GM12891 (cell line): Measurements from ENCODE around the gene ZNF24. TPM values are rescaled to one million over a fixed set of nuclear protein-coding genes. Genes with fewer than 3 reads are reported as not detected.
A peak's percentile ranks its signal among the peaks of the same experiment; 100 is the strongest.

Experiments
- DNase-seq: peaks from one replicate; pipeline ENCODE4 v3.0.0; 2011; ENCODE audit warnings: low spot score; ENCODE audit not compliant: insufficient read length
- FAIRE-seq: peaks from 2 replicates; lab custom pipeline; 2011; peaks lifted over from hg19 to GRCh38; lab: Jason Lieb, UNC
- PAX5 ChIP-seq: IDR thresholded peaks from 2 replicates; pipeline ENCODE4 v1.6.1; 2011; ENCODE audit warnings: low read length, moderate library complexity, mild to moderate bottlenecking; ENCODE audit not compliant: insufficient read depth, severe bottlenecking
- POLR2A ChIP-seq: IDR thresholded peaks from 2 replicates; pipeline ENCODE4 v1.6.1; 2011; ENCODE audit warnings: low read depth, low read length, control low read depth
- POLR2AphosphoS5 ChIP-seq: IDR thresholded peaks from 2 replicates; pipeline ENCODE4 v1.6.1; 2011; ENCODE audit warnings: low read depth, low read length, control low read depth
- POU2F2 ChIP-seq: IDR thresholded peaks from 2 replicates; pipeline ENCODE4 v1.6.1; 2011; ENCODE audit warnings: low read depth, mild to moderate bottlenecking, control low read depth, low read length, moderate library complexity
- SPI1 ChIP-seq: IDR thresholded peaks from 2 replicates; pipeline ENCODE4 v1.6.1; 2011; ENCODE audit warnings: low read depth, low read length, control low read depth
- TAF1 ChIP-seq: IDR thresholded peaks from 2 replicates; pipeline ENCODE4 v1.6.1; 2011; ENCODE audit warnings: low read depth, low read length, control low read depth
- polyA plus RNA-seq: library from polyadenylated mRNA; unstranded; fragments of >200 nt; gene quantifications from one replicate; pipeline ENCODE4 v1.2.1, GENCODE V29; 2012; ENCODE audit warnings: low read depth, missing spikeins, inconsistent platforms; ENCODE audit not compliant: missing spikeins

Gene ZNF24
- 14.6 TPM for polyA plus RNA-seq

DNA sequence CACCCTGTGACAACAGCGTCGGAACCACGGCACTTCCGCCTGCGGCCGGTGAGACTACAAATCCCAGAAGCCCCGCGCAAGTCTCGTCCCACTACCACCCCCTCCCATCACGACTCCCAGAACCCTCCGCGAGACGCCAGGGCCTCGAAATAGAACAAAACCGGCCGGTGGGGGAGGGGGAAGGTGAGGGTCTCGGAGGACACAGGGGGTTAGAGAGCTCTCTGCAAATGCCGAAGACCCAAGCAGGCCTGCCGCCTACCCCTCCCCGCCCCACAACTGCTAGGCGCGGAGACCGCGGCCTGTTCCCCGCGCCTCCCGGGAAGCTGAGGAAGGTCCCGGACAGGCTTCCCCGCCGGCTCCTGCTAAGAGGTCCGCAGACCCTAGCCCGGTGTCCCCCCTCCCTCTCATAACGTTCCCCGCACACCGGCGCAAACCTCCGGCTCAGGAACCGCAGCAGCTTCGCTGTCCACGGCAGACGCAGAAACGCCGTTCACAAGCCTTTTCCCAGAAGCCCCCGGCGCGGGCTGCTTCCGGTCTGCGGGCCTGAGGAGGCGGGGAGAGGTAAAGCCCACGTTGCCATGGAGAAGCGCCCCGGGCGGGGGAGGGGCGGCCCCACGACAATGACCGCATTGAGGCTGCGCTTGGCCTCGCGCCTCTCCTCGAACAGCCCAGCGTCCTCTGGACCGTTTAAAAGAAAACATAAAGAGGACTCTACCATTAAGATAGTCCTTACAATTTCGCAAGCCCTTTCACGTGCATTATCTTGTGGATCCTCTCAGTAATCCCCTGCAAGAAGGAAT is at the start of gene ZNF24:
TSS of gene ZNF24 (minus strand) at position 485 of the 800 bp plus-strand sequence. CDS start 3,770 bp downstream, outside the sequence.
- peak; percentile 87 for FAIRE-seq
- peak; percentile 88 for DNase-seq
- TF ChIP-seq PAX5 (no peak), POLR2A (peak; percentile 86), SPI1 (peak; percentile 67), TAF1 (no peak), POLR2AphosphoS5 (peak; percentile 91), POU2F2 (peak; percentile 59)

DNA sequence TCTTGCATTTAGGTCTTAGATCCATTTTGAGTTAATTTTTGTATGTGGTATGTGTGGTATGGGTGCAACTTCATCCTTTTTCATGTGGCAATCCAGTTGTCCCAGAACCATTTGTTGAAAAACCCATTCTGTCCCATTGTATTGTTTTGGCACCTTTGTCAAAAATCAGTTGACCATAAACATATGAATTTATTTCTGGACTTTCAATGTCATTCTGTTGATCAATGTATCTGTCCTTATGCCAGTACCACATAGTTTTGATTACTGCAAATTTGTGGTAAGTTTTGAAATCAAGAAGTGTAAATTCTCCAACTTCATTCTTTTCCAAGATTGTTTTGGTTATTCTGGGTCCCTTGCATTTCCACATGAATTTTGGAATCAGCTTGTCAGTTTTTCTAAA is 49.5 kb upstream of the ZNF24 start:
- FAIRE-seq (no peak), DNase-seq (no peak)
- TF ChIP-seq SPI1 (no peak), PAX5 (no peak), TAF1 (no peak), POLR2AphosphoS5 (no peak), POU2F2 (no peak), POLR2A (no peak)

DNA sequence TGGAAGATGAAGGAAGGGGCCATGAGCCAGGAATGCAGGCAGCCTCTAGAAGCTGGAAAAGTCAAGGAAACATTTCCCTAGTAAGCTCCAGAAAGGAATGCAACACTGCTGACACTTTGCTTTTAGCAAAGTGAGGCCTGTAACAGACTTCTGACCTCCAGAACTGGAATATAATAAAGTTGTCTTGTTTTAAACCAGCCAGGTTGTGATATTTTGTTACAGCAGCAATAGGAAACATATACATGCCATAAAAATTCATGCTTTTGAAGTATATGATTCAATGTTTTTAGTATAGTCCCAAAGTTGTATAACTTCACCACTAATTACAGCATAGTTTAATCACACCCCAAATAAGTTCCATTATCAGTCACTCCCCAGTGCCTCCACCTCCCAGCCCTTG is 48.2 kb upstream of the ZNF24 start:
- DNase-seq (no peak), FAIRE-seq (no peak)
- TF ChIP-seq POLR2AphosphoS5 (no peak), PAX5 (no peak), SPI1 (no peak), POU2F2 (no peak), TAF1 (no peak), POLR2A (no peak)

DNA sequence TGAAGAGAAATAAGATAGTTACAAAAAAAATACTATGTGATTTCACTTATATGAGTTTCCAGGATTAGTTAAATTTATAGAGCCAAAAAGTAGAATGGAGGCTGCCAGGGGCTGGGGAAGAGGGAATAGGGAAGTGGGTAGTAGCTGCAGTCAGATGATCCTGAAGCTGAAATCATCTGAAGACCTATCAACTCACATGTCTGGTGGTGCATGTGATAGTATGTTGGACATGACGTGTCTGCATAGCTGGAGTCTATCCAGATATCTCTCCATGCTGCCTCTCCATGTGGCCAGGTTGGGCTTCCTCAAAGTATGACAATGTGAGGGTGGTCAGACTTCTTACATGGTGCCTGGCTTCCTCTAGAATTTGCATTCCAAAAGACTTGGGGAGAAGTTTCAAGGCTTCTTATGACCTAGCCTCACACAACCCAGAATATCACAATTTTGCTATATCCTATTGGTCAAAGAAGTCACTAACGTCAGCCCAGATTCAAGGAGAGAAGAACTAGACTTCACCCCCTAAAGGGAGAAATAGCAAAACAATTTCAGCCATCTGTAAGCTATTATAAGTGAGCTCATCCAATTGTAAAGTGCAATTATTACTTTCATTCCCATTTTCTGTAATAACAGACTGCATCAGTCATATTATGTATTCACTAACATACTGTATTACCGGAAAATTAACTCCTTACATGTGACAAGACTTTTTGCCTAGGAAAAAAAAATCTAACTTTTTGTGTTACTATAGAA is 46.9 kb upstream of the ZNF24 start:
- DNase-seq = no peak
- TF ChIP-seq PAX5 (no peak), SPI1 (peak; percentile 55; the same call in 1 of the 2 replicates)
- FAIRE-seq = no peak

DNA sequence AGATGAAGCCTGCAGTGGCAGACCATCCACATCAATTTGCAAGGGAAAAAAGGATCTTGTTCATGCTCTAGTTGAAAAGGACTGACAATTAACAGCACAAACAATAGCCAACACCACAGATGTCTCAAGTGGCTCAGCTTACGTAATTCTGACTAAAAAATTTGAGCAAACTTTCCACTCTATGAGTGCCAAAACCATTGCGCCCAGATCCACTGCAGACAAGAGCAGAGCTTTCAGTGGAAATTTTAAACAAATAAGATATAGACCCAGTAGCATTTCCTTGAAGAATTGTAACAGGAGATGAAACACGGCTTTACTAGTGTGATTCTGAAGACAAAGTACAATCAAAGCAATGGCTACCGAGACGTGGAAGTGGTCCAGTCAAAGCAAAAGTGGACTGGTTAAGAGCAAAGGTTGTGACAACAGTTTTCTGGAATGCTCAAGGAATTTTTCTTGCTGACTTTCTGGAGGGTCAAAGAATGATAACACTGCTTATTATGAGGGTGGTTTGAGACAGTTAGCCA is 44.9 kb upstream of the ZNF24 start:
- DNase-seq = no peak
- TF ChIP-seq SPI1 (no peak), PAX5 (no peak), POLR2AphosphoS5 (no peak), POU2F2 (no peak), TAF1 (no peak), POLR2A (no peak)
- FAIRE-seq = no peak

DNA sequence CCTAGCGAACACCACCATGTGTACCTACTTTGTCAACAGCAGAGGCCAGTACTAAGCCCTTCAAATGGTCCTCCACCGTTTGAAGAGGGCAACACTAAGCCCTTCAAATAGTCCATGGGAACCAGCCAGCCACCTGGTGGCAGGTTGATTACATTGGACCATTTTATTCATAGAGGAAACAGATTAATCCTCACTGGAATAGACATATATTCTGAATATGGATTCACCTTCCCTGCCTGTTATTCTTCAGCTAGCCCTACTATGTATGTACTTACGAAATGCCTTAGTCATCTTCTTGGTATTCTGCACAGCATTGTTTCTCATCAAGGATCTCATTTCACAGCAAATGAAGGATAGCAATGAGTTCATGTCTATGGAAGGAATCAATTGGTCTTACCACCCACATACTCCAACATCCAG is 42.9 kb upstream of the ZNF24 start:
- no peak for DNase-seq
- TF ChIP-seq POU2F2 (no peak), SPI1 (no peak), PAX5 (no peak), TAF1 (no peak), POLR2AphosphoS5 (no peak), POLR2A (no peak)

DNA sequence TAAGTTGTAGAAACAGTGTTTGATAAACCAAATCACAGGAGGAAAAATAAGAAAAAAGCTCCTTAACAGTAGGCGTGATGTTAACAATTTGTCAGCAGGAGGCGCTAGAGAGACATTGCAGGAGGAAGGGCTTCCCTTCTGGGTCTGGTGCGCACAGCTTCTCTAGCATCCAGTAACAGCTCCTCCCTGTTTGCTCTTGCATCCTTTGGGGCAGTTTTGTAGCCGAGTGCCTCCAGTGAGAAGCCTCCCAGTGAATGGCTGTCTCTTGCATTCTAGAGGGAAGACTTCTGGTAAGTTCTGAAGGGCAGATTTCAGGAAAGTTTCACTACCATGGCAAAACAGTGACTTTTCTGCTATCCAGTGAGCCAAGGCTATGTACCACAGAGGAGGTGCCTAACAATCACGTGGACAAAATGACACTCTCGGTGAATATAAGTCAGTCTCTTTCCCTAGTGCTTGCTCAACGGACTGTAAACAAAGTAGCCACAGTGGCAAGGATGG is 42.4 kb upstream of the ZNF24 start:
- DNase-seq (peak; percentile 37), FAIRE-seq (no peak)
- no peak for TF ChIP-seq TAF1

More for the DNA sequence above, 42.9 kb upstream of the ZNF24 start:
- FAIRE-seq = no peak

DNA sequence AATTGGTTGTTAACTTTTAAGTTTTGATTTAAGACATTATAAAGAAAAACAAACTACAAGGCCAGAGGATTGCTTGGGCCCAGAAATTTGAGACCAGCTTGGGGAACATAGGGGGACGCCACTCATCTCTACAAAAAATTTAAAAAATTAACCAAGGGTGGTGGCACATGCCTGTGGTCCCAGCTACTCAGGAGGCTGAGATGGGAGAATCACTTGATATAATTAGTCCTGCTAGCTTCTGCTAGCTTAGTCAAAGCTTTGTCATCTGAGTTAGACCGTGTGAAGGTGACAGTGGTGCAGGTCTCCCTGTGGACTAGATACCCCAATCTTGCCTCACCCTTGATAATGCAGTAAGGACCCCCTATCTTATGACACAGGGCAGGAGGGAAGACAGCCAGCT is 38.9 kb upstream of the ZNF24 start:
- DNase-seq = no peak
- FAIRE-seq = no peak
- TF ChIP-seq TAF1 = no peak

DNA sequence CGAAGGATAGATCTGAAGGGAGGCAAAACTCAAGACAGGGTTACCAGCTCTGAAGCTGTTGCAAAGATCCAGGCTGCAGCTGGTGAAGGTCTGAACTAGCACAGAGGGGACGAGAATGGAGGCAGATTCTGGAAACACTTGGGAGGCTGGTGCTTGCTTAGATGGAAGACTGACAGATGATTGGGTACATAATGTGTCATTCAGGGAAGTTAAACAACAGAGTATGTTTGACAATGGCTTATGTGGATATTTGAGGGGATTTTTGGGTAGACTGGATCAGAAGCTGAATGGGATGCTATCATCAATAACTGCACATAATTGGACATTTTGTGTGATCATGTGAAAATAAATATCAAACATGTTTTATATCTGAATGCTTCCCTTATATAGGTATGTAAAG is 35.2 kb upstream of the ZNF24 start:
- no peak for FAIRE-seq

DNA sequence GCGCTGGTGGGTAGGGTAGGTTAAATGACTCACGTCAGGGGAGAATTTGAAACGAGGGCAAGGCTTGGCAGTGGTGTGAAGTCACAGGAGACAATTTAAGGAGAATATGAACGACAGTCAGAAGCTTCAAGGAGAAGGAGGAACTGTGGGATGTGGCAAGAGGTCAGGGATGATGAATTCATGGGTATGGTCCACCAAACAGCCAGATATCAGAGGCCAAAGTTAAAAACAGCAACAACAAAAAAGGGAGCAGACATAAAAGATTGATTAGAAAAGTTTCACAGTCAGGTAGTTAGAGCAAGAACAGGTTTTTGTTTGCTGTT is 34.3 kb upstream of the ZNF24 start:
- no peak for TF ChIP-seq PAX5
- no peak for TF ChIP-seq SPI1
- no peak for DNase-seq
- no peak for FAIRE-seq

More for the DNA sequence above, 35.2 kb upstream of the ZNF24 start:
- no peak for DNase-seq
- TF ChIP-seq POU2F2 (no peak), TAF1 (no peak), POLR2A (no peak), POLR2AphosphoS5 (no peak)
